GM19193 (cell line): ENCODE results near the gene LRRC75A.

Experiments used
- POLR2A ChIP-seq: IDR thresholded peaks from 4 replicates; pipeline ENCODE4 v1.6.1; 2011; ENCODE audit not compliant: insufficient read depth, insufficient read length; ENCODE audit errors: extremely low read depth

The LRRC75A gene

DNA sequence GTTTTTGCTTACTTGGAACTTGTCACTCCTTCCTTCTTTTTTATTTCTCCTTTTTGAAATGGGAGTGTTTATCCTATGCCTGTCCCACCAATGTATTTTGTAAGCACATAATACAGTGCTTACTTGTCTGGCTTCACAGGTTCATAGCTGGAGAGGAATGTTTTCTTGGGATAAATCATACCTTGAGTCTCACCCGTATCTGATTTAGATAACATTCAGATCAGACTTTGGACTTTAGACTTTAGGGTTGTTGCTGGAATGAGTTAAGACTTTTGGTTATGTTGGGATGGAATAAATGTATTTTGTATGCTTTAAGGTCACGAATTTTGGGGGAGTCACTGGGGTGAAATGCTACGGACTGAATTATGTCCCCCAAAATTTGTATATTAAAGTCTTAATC is 13.0 kb upstream of the LRRC75A start:
- no peak for TF ChIP-seq POLR2A

GRCh38 chr17:16496820-16497489 is 5.0 kb upstream of the LRRC75A start:
- TF ChIP-seq POLR2A, result no peak

DNA sequence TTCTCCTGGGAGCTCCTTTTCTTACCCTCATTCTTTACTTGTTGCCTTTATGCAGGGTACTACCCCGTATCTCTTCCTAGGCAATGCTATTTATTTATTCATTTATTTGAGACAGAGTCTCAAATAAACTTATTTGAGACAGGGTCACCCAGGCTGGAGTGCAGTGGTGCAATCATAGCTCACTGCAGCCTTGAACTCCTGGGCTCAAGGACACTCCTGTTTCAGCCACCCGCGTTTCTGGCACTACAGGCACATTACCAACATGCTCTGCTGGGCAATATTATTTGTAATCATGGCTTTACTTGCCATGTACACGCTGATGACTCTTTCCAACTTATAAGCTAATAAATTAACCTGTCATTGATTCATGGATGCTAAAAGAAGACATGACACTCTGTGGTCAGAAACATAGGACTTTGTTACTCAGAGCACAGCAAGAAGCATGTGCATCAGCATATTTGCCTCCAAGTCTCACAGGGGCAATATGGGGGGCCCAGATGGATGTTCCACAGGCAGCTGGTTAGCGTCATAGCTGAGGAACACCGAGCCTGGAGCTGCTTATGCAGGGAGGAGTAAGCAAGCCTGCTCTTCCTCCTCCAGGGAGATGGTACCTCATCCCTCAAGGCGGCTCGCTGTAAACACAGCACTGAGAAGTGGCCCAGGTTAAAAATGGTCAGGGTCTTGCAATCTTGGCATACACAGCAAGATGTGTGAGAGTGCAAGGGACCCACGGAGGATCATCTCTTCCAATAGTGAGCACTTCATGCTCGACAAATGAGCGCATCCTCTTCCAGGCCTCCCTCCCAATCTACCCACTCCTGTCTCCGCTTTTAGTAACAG is 4.2 kb upstream of the LRRC75A start:
- no peak for TF ChIP-seq POLR2A

GRCh38 chr17:16495561-16495960 is 3.6 kb upstream of the LRRC75A start:
- no peak for TF ChIP-seq POLR2A

DNA sequence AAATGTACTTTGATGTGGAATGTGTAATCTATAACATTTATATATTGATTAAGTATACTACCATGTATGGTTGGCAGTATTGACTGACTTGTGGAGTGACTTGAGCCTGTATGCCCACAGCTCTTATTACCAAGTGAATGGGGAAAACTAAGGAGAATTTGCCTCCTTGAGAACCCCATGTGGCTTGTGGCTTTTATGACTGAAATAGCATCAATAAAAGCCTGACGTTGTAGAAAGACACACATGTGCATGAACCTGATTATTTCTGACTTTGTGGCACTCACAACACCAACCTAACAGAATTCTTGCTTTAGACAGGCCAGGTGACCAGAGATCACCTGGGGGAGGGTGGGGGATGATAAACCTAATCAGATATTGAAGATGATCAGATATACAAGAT is 2.1 kb upstream of the LRRC75A start:
- TF ChIP-seq POLR2A, result no peak

DNA sequence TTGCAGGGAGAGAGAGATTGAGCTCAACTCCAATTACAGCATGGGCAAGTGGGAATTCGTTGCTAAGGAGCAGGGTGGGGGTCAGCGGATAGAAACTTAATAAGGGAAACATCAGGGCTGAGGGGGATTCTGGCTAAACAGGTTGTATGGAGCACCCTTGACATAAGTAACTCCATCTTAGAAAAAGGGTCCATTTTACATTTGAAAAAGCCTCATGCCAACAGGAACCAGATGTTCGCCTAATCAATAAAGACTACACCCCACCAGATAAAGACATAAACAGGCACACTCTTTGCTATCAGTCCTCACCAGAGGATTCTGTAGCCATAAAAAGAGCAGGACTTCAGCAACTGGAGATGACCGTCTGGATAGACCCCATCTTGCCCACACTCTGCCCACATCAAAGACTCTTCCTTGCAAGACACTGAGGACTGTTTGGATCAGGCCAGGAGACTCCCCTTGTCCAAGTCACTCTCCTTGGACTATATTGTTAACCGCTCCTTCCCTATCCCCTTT is 1.6 kb upstream of the LRRC75A start:
- no peak for TF ChIP-seq POLR2A

- TF ChIP-seq POLR2A, result no peak
Observed at GRCh38 chr17:16492613-16493530, 879 bp upstream of the LRRC75A start.

DNA sequence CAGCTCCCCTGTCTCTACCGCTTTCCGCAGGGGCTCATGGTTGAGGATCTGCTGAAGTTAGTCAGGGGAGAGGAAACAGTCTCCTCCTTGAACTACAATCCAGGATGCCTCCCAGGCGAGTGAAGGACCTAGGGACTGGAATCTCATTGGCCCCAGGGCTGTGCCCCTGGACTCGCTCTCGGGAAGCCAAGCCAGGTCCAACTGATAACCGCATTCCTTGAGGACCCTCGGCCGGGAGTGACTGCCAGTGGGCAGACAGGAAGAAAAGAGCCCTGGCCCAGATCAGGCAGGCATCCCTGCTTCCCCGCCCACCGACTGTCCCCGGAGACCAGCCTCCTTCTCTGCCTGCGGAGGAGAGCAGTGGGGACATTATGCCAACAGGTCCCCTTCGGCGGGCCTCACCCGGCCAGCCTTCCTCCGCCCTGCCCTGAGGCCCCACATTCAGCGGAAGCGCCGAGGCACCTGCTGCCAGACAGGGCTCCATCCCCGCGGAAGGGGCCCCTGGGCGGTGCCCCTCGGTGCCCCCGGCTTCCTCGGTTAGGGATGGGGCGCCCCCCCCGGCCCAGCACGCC is 776 bp downstream of the LRRC75A start:
- no peak for TF ChIP-seq POLR2A

DNA sequence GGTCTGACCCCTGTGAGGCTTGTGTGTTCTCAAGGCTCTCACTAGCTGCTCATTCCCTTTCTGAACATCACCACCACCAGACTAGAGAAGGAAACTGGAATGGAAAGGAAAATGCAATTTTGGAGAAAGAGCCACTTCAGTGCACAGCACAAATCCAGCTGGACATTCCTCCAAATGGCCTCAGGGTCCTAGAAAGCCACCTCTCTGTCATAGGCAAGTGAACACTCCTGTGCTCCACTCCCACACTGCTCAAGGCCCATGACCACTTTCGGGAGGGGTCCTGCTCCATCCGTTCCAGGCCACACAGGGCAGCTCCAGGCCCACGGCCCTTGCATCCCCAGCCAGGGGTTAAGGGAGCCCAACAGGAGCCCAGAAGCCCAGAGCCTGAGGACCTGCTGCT is 2.6 kb downstream of the LRRC75A start:
- TF ChIP-seq POLR2A, result no peak

DNA sequence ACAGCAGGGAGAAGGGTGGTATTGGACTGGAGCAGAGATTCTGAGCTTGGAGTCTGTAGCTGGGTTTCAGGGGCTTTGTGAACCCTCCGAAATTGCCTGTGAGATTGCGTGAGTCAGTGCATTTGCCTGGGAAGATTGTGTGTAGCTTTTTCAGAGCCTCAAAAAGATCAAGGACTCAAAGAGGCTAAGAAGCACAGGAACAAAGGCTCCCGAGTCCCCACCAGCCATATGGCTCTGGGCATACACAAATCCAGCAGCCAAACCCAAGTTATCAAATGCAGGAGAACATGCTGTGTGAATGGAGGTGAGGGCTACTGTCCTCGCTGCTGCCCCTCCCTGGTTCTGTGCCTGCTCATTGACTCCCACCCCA is 3.0 kb downstream of the LRRC75A start:
- TF ChIP-seq POLR2A, result no peak

GRCh38 chr17:16488186-16488967 is 3.6 kb downstream of the LRRC75A start:
- TF ChIP-seq POLR2A, result no peak

- TF ChIP-seq POLR2A, result no peak
Observed at GRCh38 chr17:16486373-16487250, 5.4 kb downstream of the LRRC75A start.
